LNCAP (cell line): ENCODE measurements around the gene DRAP1.

Experiments used
- CTCF ChIP-seq: fragments of 450-650 bp; IDR thresholded peaks from 2 replicates; pipeline ENCODE4 v1.5.1; 2017; ENCODE audit warnings: mild to moderate bottlenecking

DRAP1 gene

GRCh38 chr11:65903715-65904114 is 15.5 kb upstream of the DRAP1 start:
- no peak for TF ChIP-seq CTCF

GRCh38 chr11:65906602-65907001 is 12.6 kb upstream of the DRAP1 start:
- TF ChIP-seq CTCF = no peak

GRCh38 chr11:65907878-65908277 is 11.3 kb upstream of the DRAP1 start:
- TF ChIP-seq CTCF = no peak

GRCh38 chr11:65911682-65912568 is 7.3 kb upstream of the DRAP1 start:
- TF ChIP-seq CTCF = peak; percentile 43; the same call in 1 of the 2 replicates

- no peak for TF ChIP-seq CTCF
These were observed 6.4 kb upstream of the DRAP1 start for GRCh38 chr11:65912845-65913244.

GRCh38 chr11:65915101-65915820 is 4.0 kb upstream of the DRAP1 start:
- TF ChIP-seq CTCF = no peak

GRCh38 chr11:65915821-65916251 is 3.4 kb upstream of the DRAP1 start:
- TF ChIP-seq CTCF = no peak
